Measurements from ENCODE around the gene PRRT1.
A peak's percentile ranks its signal among the peaks of the same experiment; 100 is the strongest.

The PRRT1 gene

DNA sequence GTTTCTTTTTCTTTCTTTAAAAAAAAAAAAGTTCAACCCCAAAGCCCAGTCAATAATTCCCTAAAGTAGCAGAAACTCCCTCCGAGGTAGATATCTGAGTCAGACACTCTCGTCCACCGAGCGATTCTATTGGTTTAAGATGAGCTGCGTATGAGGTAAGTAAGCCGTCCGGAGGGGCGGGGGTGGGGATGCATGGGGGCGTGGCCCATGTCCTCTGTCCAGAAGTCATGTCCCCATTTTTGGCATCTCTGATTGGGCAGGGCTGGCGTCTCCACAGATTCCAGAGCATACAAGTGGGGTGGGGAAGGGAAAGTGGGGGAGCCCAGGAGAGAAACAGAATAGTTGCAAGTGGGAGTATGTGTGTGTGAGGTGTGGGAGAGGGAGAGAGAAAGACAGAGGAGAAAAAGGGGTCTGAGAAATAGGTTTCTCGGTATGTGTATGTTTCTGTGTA, 34.0 kb upstream of the PRRT1 start:
- 0 out of 2 replicates have a peak, but pooled peaks have one; percentile 22 for TF ChIP-seq CREB1 (IDR thresholded peaks at IDR 0.05; ENCODE audit: low read depth)

DNA sequence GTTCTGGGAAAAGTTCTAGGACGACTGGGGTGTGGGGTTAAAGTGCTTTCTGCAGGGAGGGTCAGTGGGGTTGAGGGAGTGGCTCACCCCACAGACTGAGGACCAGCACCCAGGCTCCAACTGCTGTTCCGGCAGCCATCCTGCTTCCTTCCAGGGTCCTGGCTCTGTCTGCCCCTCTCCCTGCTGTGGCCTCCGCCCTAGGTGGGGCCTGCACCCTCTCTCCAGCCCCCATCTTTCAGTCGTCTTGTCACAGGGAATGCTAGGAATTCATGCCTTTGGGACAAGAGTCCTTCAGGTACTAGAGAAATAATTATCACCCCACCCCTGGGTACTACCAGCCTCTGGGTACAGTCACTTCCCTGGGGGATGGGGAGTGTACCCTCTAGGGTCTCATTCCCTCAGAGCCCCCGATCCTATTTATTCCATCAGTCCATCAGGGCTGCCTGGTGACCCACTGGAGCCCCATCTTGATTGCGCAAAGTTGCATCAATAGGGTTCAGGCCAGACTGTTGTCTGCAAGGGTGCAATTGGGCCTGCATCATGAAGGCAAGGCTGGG, 32.4 kb upstream of the PRRT1 start, which contains the start of gene AGER:
Gene AGER, minus strand, starts transcription at position 170 of the 557 bp plus-strand sequence. Its CDS starts 31 bp downstream, at position 139.
- TF ChIP-seq RAD21 (IDR thresholded peaks at IDR 0.05; ENCODE audit: low read depth) (no peak), CEBPB (IDR thresholded peaks at IDR 0.05) (peak; percentile 45; the same call in 1 of the 2 replicates)

DNA sequence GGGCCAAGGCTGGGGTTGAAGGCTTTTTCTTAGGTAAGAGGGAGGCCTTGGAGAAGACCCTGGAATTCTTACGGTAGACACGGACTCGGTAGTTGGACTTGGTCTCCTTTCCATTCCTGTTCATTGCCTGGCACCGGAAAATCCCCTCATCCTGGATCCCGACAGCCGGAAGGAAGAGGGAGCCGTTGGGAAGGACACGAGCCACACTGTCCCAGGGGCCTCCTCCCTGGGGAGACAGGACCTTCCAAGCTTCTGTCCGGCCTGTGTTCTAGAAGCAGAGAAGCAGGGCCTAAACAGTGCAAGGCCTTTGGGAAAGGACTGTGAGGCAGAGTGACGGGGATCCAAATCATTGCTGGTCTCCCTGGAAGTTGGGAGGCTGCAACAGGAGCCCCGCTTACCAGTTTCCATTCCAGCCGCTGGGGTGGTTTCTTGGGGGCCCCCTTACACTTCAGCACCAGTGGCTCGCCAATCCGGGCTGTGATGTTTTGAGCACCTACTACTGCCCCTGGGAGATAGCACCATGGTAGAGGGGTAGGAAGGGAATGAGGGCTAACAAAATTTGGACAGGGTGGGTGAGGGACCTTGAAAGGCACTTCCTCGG, 31.8 kb upstream of the PRRT1 start:
- no peak for TF ChIP-seq EP300 (IDR thresholded peaks at IDR 0.05; ENCODE audit: borderline replicate concordance)
- TF ChIP-seq TEAD4 (IDR thresholded peaks at IDR 0.05): no peak
- TF ChIP-seq CREB1 (IDR thresholded peaks at IDR 0.05; ENCODE audit: low read depth): no peak
- no peak for TF ChIP-seq TAF1 (IDR thresholded peaks at IDR 0.05; ENCODE audit: low read depth)
- TF ChIP-seq, protein P1, sequence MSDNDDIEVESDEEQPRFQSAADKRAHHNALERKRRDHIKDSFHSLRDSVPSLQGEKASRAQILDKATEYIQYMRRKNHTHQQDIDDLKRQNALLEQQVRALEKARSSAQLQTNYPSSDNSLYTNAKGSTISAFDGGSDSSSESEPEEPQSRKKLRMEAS (IDR thresholded peaks at IDR 0.05): no peak
- TF ChIP-seq RAD21 (IDR thresholded peaks at IDR 0.05; ENCODE audit: low read depth): no peak

DNA sequence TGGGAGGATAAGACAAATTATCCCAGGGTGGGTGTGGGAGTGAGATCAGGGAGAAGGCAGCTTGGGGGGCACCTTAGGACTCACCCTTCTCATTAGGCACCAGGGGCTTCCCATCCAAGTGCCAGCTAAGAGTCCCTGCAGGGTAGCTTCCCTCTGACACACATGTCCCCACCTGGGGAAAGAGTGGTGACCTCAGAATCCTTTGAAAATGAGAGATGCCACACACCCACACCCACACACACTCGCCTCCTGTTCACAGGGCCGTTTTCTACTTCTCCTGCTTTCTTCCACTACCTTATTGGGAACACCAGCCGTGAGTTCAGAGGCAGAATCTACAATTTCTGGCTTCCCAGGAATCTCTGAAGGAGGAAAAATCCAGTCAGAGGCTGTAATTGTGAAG, 31.3 kb upstream of the PRRT1 start:
- TF ChIP-seq, protein P2, sequence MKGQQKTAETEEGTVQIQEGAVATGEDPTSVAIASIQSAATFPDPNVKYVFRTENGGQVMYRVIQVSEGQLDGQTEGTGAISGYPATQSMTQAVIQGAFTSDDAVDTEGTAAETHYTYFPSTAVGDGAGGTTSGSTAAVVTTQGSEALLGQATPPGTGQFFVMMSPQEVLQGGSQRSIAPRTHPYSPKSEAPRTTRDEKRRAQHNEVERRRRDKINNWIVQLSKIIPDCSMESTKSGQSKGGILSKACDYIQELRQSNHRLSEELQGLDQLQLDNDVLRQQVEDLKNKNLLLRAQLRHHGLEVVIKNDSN (IDR thresholded peaks at IDR 0.05): no peak
- TF ChIP-seq TCF12 (IDR thresholded peaks at IDR 0.05; ENCODE audit: low read depth) (no peak), TAF1 (IDR thresholded peaks at IDR 0.05; ENCODE audit: low read depth) (no peak), CEBPB (IDR thresholded peaks at IDR 0.05) (no peak), EP300 (IDR thresholded peaks at IDR 0.05; ENCODE audit: borderline replicate concordance) (no peak), EGR1 (IDR thresholded peaks at IDR 0.05) (no peak), NFIC (IDR thresholded peaks at IDR 0.05) (no peak), ZBTB7A (IDR thresholded peaks at IDR 0.05; ENCODE audit: low read depth) (no peak), RAD21 (IDR thresholded peaks at IDR 0.05; ENCODE audit: low read depth) (no peak), CREB1 (IDR thresholded peaks at IDR 0.05; ENCODE audit: low read depth) (no peak), YY1 (IDR thresholded peaks at IDR 0.05; ENCODE audit: low read depth) (no peak)
- TF ChIP-seq, protein P1 (IDR thresholded peaks at IDR 0.05): no peak

DNA sequence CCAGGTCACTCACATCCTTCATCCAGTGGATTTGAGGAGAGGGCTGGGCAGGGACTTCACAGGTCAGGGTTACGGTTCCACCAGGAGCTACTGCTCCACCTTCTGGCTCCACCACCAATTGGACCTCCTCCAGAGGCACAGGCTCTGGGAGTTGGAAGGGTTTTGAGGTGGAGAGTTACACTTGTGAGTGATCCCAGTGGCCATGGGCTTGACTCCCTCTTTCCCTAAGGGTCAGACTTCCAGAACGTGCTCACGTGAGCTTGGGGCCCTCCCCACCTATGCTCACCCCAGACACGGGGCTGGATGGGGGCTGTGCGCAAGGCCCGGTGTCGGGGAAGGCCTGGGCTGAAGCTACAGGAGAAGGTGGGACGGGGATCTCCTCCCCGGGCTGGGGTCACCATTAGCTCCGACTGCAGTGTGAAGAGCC, 30.8 kb upstream of the PRRT1 start:
- TF ChIP-seq, protein P2 (IDR thresholded peaks at IDR 0.05): no peak
- TF ChIP-seq FOXM1 (IDR thresholded peaks at IDR 0.05; ENCODE audit: borderline replicate concordance, low read depth) (no peak), TEAD4 (IDR thresholded peaks at IDR 0.05) (no peak)
- TF ChIP-seq, protein P3, sequence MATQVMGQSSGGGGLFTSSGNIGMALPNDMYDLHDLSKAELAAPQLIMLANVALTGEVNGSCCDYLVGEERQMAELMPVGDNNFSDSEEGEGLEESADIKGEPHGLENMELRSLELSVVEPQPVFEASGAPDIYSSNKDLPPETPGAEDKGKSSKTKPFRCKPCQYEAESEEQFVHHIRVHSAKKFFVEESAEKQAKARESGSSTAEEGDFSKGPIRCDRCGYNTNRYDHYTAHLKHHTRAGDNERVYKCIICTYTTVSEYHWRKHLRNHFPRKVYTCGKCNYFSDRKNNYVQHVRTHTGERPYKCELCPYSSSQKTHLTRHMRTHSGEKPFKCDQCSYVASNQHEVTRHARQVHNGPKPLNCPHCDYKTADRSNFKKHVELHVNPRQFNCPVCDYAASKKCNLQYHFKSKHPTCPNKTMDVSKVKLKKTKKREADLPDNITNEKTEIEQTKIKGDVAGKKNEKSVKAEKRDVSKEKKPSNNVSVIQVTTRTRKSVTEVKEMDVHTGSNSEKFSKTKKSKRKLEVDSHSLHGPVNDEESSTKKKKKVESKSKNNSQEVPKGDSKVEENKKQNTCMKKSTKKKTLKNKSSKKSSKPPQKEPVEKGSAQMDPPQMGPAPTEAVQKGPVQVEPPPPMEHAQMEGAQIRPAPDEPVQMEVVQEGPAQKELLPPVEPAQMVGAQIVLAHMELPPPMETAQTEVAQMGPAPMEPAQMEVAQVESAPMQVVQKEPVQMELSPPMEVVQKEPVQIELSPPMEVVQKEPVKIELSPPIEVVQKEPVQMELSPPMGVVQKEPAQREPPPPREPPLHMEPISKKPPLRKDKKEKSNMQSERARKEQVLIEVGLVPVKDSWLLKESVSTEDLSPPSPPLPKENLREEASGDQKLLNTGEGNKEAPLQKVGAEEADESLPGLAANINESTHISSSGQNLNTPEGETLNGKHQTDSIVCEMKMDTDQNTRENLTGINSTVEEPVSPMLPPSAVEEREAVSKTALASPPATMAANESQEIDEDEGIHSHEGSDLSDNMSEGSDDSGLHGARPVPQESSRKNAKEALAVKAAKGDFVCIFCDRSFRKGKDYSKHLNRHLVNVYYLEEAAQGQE (IDR thresholded peaks at IDR 0.05; ENCODE audit: low read depth): no peak

DNA sequence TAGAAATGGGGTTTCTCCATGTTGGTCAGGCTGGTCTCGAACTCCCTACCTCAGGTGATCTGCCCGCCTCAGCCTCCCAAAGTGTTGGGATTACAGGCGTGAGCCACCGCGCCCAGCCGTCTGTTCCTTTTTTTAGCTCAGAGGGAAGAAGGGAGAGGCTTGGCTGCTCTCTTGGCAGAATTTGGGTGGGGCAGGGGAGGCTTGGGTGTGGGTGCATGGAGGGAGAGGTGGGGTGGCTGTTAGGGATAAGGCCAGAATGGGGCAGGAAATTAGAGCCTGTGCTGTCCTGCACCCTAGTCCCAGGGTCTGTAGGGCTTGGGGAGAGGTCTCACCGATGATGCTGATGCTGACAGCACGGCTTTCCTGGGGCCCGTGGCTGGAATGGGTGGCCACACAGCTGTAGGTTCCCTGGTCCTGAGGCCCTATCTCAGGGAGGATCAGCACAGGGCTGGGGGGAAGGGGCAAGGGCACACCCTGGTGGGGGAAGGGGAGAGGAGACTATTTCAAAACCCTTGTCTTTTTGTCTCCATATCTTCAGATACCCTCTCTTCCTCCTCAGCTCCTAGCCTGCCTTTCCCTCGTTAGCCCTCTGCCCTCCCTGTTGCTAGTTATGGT, 30.3 kb upstream of the PRRT1 start:
- no peak for TF ChIP-seq NFIC (IDR thresholded peaks at IDR 0.05)
- TF ChIP-seq, protein P1 (IDR thresholded peaks at IDR 0.05): no peak
- TF ChIP-seq EGR1 (IDR thresholded peaks at IDR 0.05): no peak
- TF ChIP-seq FOXM1 (IDR thresholded peaks at IDR 0.05; ENCODE audit: borderline replicate concordance, low read depth): no peak
- TF ChIP-seq CEBPB (IDR thresholded peaks at IDR 0.05): no peak
- no peak for TF ChIP-seq TAF1 (IDR thresholded peaks at IDR 0.05; ENCODE audit: low read depth)
- TF ChIP-seq YY1 (IDR thresholded peaks at IDR 0.05; ENCODE audit: low read depth): no peak
- no peak for TF ChIP-seq RAD21 (IDR thresholded peaks at IDR 0.05; ENCODE audit: low read depth)
- TF ChIP-seq, protein P2 (IDR thresholded peaks at IDR 0.05): no peak
- TF ChIP-seq EP300 (IDR thresholded peaks at IDR 0.05; ENCODE audit: borderline replicate concordance): no peak
- no peak for TF ChIP-seq TCF12 (IDR thresholded peaks at IDR 0.05; ENCODE audit: low read depth)
- no peak for TF ChIP-seq CREB1 (IDR thresholded peaks at IDR 0.05; ENCODE audit: low read depth)
- no peak for TF ChIP-seq ZBTB7A (IDR thresholded peaks at IDR 0.05; ENCODE audit: low read depth)

DNA sequence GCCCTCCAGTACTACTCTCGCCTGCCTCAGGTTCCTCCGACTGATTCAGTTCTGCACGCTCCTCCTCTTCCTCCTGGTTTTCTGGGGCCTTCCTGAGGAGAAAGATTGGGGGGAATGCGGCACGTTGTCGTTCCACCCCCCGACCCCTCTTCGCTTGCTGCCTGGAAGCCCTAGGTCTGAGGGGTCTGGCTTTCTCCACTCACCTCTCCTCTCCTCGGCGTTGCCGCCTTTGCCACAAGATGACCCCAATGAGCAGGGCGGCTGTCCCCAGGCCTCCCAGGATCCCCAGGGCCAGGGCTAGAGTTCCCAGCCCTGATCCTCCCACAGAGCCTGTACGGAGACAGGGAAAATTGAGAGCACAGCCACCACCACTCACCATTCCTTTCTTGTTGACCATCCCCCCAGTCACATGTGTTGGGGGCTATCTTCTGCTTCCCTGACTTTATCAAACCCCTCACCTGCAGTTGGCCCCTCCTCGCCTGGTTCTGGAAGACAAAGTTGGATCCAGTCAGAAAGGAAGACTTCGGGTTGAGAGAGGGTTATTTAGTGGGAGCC, 29.5 kb upstream of the PRRT1 start:
- no peak for TF ChIP-seq EGR1 (IDR thresholded peaks at IDR 0.05)
- no peak for TF ChIP-seq YY1 (IDR thresholded peaks at IDR 0.05; ENCODE audit: low read depth)
- no peak for TF ChIP-seq CREB1 (IDR thresholded peaks at IDR 0.05; ENCODE audit: low read depth)
- TF ChIP-seq CEBPB (IDR thresholded peaks at IDR 0.05): no peak
- no peak for TF ChIP-seq ZBTB7A (IDR thresholded peaks at IDR 0.05; ENCODE audit: low read depth)
- TF ChIP-seq EP300 (IDR thresholded peaks at IDR 0.05; ENCODE audit: borderline replicate concordance): no peak
- no peak for TF ChIP-seq TCF12 (IDR thresholded peaks at IDR 0.05; ENCODE audit: low read depth)
- TF ChIP-seq TEAD4 (IDR thresholded peaks at IDR 0.05): no peak
- TF ChIP-seq RAD21 (IDR thresholded peaks at IDR 0.05; ENCODE audit: low read depth): no peak
- TF ChIP-seq, protein P2 (IDR thresholded peaks at IDR 0.05): no peak
- TF ChIP-seq, protein P3 (IDR thresholded peaks at IDR 0.05; ENCODE audit: low read depth): no peak
- TF ChIP-seq TAF1 (IDR thresholded peaks at IDR 0.05; ENCODE audit: low read depth): no peak
- no peak for TF ChIP-seq NFIC (IDR thresholded peaks at IDR 0.05)
- TF ChIP-seq, protein P1 (IDR thresholded peaks at IDR 0.05): no peak
- TF ChIP-seq FOXM1 (IDR thresholded peaks at IDR 0.05; ENCODE audit: borderline replicate concordance, low read depth): no peak
